Fibroblast of peridontal ligament (primary cell): ENCODE results near the gene PRKAG2.

Experiments
- DNase-seq: peaks from one replicate; pipeline ENCODE4 v3.0.0-alpha.2; 2010; ENCODE audit errors: extremely low read depth

The PRKAG2 gene

DNA sequence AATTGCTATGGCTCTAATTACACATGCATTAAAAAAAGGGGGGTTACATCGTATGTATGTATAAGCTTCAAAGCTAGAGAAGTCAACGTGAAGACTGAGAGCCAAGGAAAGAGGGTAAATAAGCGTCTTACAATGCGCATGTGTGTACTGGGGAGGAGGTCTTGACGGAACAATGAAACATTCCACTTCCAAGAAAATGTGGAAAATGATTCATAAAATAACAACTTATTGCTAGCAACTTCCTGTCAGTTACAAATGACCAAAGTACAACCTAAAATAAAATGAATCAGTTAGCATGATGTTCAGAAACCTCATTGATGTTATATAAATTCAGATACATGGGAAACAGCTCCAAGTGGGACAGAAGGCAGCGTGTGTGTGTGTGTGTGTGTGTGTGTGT is 253.1 kb downstream of the PRKAG2 start:
- DNase-seq = no peak

DNA sequence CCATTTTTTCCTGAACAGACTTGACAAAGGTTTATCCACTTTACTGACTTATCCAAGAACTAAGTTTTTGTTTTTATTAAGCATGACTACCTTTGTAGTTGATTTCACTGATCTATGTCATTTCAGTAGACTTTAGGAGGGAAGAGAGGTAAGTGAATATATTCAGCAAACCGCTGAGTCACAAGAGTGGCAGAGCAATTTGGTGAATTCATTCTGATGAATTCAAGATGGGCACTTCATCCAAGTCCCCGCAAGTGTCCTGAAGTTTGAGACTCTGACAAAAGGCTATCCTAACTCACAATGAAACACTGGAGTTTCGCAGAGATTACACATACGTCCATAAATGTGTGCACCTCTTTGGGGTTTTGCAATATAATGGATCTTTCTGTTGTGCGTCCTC is 255.0 kb downstream of the PRKAG2 start:
- DNase-seq = no peak

DNA sequence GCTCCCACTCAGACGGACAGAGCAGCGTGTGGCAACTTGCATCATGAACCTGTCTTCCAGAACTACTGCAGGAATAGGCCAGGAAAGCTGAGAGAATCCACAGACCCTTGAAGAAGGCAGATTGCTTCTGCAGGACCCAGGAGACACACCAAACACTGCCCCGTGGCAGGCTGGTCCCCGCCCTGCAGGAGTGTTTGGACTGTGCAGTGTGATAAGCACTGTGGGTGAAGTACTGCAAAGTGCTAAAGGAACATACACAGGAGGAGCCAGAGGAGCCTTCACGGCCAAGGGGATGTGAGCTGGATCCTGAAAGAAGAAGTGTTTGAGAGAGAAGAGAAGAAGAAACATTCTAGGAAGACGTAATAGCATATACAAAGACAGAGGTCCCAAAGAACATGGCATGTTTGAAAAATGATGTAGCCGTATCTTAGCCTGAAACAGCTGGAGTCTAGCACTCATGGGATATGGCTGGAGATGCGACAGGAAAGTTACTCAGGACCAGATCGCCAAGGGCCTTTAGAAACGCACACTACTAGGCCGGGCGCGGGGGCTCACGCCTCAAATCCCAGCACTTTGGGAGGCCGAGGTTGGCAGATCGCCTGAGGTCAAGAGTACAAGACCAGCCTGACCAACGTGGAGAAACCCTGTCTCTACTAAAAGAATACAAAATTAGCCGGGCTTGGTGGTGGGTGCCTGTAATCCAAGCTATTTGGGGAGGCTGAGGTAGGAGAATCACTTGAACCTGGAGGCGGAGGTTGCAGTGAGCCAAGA is 260.3 kb downstream of the PRKAG2 start:
- DNase-seq = no peak

DNA sequence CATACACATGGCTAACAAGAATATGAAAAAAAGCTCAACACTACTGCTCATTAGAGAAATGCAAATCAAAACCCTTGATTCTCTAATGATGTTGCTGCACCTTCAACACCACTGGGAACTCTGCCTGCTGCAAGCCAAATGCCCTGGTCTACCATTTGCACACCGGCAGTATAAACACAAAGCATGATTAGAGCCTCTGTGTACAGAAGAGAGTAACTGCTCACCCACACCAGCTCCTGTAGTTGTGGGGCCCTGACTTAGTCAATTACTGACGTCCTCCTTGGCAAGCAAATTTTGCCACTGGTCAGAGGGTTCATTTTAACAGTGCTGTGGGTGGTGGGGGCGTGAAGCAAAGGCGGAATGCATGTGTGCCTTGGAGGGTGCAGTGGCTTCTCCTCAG is 261.1 kb downstream of the PRKAG2 start:
- no peak for DNase-seq

DNA sequence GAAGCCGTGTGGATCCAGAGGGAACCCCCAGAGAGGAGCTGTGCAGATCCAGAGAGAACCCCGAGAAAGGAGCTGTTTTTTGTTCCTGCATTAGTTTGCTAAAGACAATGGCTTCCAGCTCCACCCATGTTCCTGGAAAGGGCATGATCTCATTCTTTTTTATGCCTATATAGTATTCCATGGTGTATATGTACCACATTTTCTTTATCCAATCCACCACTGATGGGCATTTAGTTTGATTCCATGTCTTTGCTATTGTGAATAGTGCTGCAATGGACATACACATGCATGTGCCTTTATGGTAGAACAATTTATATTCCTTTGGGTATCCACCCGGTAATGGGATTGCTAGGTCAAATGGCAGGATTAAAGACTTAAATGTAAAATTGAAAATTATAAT is 261.9 kb downstream of the PRKAG2 start:
- DNase-seq = no peak

DNA sequence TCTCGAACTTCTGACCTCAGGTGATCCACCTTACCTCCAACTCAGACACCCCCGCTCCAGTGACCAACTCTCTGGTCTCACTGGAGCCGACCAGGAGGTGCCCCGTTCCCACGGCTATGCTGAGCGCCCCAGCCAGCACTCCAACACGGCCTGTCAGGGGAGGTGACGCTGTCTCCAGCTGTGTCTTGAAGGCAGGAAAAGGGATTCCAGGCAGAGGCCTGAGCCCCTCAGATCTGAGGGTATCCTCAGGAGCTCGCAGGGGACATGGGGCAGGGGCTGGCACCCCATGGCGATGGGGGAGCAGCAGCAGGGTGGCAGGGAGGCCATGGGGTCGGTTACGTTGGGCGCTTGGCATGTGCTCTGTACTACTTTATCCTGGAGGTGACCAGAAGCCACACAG is 262.9 kb downstream of the PRKAG2 start:
- DNase-seq = no peak

DNA sequence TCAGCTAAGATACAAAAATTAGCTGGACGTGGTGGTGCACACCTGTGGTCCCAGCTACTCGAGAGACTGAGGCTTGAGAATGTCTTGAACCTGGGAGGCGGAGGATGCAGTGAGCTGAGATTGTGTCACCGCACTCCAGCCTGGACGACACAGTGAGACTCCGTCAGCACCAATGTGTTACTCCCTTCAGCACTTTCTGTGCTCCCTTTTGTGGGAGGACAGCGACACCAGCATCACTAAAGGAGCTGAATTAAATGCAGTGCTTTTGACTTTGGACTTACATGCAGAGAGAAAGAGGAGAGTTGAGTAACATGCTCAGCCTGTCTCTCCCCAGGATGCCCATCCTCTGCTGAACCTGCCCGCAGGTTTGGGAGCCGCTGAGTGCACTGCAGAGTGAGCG is 265.0 kb downstream of the PRKAG2 start:
- no peak for DNase-seq

DNA sequence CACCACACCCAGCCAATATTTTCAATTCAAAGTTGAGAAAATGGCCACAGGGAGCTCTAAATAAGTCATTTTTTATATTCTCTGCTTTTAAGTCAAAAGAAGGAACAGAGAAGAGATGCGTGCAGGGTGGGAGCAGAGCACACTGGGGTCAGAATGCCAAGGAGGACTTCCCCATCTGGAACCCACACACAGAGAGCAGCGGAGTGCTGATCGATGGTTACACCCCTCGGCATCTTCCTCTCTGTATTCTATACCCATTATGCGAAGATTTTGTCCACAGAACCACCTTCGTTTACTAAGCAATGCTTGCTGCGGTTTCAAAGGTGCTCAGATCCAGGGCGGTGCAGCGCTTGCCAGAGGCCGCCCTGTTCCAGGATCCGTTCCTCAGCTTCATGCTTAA is 265.9 kb downstream of the PRKAG2 start:
- no peak for DNase-seq

DNA sequence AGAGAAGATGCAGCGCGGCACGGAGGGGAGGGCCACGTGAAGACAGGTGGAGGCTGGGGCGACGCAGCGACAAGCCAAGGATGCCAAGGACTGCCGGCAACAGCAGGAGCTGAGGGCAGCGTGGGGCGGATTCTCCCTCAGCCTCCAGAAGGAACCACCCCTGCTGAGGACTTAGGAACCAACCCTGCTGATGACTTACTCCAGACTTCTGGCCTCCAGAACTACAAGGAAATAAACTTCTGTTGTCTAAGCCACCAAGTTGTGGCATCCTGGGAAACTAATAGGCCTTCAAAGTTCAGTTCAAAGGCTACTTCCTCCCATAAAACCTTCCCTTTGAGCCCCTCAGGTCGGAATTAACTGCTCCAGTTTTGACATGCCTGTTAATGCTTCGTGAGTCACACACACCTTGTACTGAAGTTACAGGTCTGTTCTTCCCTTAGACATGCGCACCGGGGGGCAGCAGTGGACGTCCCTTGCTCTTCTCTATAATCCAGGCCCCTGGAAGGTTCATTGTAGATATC is 268.8 kb downstream of the PRKAG2 start:
- no peak for DNase-seq

DNA sequence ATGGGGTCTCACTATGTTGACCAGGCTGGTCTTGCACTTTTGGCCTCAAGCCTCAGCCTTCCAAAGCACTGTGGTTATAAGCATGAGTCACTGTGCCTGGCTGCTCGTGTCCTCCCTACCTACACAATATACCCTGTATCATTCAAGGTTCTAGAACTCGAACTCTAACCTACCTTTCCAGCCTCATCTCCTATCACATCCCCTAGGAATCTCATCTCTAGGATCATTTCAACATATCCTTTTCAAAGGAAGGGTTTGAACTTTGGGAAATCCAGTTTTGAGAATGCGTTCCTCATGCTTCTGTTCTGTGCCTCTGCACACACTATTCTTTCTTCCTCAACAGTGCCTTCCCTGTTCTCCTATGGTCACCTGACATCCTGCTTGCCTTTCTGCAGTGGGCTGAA is 269.4 kb downstream of the PRKAG2 start:
- no peak for DNase-seq

DNA sequence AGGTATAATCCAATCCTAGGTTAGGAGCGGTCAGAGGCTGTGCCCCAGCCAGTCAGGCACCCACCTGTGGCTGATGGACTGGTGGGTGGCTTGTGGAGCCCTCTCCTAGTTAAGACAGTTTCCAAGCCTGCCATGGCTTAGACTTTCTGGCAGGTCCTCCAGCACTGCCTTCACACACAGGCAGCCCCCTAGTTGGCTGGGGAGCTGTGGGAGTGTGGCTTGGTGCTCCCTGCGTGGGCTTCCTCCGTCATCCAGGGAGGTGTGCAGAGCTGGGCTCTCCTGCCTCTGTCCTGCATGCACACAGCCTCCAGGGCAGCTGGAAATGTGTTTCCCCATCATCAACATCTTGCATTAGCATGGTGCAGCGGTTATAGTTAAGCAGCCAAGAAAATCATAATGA is 273.0 kb downstream of the PRKAG2 start:
- no peak for DNase-seq

DNA sequence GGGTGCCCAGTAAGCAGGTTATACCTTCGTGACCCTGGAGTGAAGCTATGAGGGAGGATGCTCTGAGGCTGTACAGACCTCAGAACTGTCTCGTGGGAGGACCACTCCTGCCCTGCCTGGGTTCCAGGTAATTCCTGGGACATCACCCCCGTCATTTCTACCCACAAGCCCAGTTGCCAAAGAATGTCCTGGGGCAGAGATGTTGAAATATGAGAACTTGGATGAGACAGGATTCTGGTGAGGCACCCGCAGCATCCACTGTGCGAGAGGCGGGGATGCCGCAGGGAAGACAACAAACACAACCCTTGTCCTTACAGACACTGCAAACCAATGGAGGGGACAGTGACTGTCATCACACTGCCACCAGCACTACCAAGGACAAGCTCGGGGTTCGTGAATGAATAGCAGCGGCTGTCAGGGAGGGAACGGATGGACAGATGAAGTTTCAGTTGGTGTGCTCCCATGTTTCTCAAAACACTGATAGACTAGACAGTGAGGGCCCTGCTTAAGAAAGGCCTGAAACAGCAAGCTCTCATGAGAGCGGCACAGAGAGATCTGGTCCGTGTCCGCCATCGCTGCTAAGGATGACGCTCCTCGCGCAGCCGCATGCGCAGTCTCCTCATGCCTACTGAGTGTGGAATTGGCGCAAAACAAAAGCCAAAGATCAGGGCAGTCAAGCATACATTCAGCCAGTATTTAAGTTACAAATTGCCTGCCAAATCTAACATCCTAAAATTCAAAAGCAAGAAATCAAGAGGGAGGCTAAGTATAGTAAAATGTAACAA is 275.2 kb downstream of the PRKAG2 start:
- DNase-seq = no peak

DNA sequence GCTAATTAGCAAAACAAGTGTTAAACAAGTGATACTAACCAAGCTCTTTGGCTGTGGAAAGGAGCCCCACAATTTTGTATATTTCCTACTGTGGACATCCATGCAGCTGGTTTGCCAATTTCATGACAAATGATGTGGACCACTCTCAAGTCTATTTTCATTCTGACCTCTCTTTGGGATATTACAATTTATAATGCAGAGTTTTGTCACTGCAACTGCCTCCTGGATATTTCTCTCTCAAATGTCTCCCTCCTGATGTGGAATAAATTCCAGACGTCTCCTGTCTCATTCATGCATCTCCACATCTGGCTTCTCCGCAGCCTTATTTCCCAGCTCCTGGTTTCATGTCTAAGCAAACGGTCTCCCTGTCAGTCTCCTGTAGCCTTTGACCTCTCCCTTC is 276.6 kb downstream of the PRKAG2 start:
- DNase-seq = no peak

DNA sequence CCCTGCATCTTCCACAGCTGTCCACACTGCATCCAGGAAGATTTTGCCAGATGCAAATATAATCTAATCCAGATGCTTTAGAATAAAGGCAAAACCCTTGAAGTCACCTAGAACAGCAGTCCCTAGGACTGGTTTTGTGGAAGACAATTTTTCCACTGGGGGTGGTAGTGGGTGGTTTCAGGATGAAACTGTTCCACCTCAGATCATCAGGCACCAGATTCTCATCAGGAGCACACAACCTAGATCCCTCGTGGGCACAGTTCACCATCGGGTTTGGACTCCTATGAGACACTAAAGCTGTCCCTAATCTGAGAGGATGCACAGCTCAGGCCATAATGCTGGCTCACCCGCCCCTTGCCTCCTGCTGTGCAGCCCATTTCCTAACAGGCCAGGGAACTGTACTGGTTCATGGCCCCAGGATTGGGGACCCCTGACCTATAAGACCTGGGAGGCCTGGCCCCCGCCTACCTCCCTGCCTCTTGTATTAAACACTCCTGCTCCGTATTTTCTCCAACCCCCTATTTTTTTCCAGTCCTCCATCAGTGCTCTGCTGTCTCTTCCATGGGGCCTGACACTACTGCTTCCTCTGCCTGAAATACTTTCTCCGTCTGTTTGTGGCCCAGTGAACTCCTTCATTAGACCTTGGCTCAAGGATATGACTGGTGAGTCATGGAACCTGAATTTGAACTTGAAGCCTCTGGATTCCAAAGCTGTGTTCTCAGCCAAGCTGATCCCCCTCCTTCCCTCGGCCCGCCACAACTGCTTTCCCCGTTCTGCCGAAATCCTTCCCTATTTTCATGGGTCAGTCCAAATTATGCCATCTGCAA is 277.3 kb downstream of the PRKAG2 start:
- DNase-seq = peak; percentile 93

DNA sequence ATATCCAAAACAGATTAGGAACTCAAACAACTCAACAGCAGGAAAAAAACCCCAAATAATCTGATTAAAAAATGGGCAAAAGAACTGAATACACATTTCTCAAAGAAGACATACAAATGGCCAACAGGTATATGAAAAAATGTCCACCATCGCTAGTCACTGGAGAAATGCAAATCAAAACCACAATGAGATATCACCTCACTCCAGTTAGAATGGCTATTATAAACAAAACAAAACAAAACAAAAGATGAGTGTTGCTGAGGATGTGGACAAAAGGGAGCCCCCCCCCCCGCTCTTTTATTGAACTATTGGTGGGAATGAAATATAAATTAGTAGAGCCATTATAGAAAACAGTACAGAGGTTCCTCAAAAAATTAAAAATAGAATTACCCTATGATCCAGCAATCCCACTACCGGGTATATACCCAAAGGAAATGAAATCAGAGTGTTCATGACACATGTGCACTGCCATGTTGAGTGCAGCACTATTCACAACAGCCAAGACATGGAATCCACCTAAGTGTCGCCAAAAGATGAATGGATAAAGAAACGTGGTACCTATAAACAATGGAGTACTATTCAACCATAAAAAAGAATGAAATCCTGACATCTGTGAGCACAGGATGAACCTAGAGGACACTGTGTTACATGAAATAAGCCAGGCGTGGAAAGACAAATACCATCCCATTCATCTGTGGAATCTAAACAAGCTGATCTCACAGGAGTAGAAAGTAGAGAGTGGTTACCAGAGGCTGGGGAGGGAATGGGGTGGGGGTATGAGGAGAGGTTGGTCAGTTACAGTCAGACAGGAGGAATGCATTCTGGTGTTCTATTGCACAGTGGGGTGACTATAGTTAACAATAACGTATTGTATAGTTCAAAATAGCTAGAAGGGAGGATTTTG is 279.1 kb downstream of the PRKAG2 start:
- peak; percentile 77 for DNase-seq

DNA sequence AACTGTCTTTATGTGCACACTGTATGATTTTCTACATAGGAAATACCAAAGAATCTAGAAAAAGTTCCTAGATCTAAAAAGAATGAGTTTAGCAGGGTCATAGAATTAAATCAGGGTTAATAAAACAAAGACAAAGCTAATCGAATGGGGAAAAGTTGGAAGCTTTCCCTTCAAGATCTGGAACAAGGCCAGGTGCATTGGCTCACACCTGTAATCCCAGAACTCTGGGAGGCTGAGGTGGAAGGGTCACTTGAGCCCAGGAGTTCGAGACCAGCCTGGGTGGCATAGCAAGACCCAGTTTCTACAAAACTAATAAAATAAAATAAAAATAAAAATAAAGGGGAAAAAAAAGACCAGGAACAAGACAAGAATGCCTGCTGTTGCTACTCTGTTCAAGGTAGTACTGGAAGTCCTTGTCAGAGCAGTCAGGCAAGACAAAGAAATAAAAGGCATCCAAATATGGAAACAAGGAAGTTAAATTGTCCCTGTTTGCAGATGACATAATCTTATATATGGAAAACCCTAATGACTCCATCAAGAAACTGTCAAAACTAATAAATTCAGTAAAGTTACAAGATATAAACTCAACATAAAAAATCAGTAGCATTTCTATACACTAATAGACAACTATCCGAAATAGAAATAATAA is 281.1 kb downstream of the PRKAG2 start:
- DNase-seq = no peak

DNA sequence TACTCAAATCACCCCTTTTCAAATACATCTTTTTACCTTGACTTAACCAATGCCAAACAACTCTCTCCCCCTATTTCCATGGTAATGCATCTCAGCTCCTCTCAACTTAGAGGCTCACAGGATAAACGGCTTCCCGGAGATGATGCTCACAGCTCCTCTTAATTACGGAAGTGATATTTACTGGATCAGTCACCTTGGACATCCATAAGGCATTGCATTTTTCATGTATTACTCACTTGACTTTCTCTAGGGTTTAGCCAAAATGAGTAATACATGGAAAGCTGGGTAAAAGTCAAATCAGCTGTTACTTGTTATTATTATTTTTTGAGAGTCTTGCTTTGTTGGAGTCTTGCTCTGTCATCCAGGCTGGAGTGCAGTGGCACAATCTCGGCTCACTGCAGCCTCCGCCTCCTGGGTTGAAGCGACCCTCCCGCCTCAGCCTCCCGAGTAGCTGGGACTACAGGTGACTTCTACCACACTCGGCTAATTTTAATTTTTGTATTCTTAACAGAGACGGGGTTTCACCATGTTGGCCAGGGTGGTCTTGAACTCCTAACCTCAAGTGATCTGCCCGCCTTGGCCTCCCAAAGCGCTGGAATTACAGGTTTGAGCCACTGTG is 283.9 kb downstream of the PRKAG2 start:
- DNase-seq = peak; percentile 93

DNA sequence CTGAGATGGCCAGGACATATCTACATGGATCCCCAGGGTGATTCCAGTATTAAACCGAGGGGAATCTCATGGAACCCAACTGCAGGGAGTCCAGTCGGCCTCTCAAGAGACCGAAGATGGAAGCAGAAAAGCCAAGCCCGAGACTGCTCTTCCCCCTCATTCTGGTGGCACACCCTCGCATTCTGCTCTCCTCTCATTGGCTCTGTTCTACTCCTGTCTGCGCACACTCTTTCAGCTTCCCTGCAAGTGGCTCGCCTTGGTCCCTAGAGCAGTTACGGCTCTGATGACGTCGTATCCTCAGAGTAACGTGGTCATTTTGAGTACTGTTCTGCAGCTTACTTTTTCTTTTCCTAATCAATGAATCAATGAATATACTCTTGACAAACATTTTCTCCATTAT is 284.6 kb downstream of the PRKAG2 start:
- no peak for DNase-seq

DNA sequence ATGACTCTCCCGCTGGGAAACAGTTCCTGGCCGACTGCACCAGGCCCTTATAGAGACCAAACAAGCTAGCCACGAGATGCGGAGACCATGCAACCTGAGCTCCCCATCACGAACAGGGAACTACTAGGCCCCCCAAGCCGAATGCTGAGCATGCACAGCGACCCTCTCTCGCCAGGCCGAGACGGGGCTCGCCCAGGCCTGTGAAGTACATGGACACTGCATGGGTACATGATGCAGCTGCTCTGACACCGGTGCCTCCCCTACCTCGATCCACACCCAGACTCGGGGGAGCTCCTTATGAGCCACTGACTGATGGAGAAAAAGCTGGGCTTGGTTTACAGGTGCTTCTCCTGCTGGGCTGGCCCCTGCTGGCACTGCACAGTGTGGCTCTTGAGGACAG is 285.0 kb downstream of the PRKAG2 start:
- DNase-seq = no peak
